ENCODE measurements around the gene ADIPOQ.
"Not testable (repeated sequence)": the region's sequence is repeated elsewhere in the genome, so short reads cannot be mapped to it uniquely, and the experiment has no call there.

- TF ChIP-seq, protein P1, sequence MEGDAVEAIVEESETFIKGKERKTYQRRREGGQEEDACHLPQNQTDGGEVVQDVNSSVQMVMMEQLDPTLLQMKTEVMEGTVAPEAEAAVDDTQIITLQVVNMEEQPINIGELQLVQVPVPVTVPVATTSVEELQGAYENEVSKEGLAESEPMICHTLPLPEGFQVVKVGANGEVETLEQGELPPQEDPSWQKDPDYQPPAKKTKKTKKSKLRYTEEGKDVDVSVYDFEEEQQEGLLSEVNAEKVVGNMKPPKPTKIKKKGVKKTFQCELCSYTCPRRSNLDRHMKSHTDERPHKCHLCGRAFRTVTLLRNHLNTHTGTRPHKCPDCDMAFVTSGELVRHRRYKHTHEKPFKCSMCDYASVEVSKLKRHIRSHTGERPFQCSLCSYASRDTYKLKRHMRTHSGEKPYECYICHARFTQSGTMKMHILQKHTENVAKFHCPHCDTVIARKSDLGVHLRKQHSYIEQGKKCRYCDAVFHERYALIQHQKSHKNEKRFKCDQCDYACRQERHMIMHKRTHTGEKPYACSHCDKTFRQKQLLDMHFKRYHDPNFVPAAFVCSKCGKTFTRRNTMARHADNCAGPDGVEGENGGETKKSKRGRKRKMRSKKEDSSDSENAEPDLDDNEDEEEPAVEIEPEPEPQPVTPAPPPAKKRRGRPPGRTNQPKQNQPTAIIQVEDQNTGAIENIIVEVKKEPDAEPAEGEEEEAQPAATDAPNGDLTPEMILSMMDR (IDR thresholded peaks at IDR 0.05) = not testable (repeated sequence)
- not testable (repeated sequence) for TF ChIP-seq EP300 (IDR thresholded peaks at IDR 0.05); POLR2A (IDR thresholded peaks at IDR 0.05; ENCODE audit: low read depth); POLR2AphosphoS5 (IDR thresholded peaks at IDR 0.05)
These were observed 9.3 kb downstream of the ADIPOQ start for GRCh38 chr3:186851835-186852234.

Measured in esophagus muscularis mucosa (tissue), 4 donors.